Measurements from ENCODE around the gene FBXW5.

DNA sequence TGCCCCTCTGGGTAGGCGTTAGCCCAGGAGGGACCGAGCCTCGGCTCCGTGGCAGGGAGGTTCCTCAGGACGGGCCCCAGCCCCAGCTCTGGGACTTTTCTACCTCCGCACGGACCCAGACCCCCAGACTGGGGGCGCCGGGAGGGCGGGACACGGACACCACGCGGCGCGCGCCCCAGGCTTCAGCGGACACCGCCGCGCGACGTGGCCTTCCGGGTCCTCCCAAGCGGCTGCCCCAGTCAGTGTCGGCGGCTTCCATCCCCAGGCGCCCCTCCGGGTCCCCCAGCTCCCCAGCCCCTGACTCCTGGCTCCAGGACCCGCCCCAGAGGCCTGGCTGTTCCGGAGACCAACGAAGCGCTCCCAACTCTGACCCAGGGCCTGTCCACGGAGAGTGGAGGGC, 41.3 kb upstream of the FBXW5 start:
- TF ChIP-seq RARB (CRISPR knock-in tag; IDR thresholded peaks at IDR 0.05): no peak
- no peak for TF ChIP-seq ARNTL (CRISPR knock-in tag; IDR thresholded peaks at IDR 0.05; ENCODE audit: borderline replicate concordance, low read depth)
- TF ChIP-seq ISL1 (CRISPR knock-in tag; IDR thresholded peaks at IDR 0.05): no peak
- no peak for TF ChIP-seq ZNF565 (CRISPR knock-in tag; conservative IDR thresholded peaks at IDR 0.05; ENCODE audit: low read depth)
- no peak for TF ChIP-seq ZFP30 (CRISPR knock-in tag; IDR thresholded peaks at IDR 0.05)
- no peak for TF ChIP-seq GLIS3 (CRISPR knock-in tag; IDR thresholded peaks at IDR 0.05)
- TF ChIP-seq, protein P1, sequence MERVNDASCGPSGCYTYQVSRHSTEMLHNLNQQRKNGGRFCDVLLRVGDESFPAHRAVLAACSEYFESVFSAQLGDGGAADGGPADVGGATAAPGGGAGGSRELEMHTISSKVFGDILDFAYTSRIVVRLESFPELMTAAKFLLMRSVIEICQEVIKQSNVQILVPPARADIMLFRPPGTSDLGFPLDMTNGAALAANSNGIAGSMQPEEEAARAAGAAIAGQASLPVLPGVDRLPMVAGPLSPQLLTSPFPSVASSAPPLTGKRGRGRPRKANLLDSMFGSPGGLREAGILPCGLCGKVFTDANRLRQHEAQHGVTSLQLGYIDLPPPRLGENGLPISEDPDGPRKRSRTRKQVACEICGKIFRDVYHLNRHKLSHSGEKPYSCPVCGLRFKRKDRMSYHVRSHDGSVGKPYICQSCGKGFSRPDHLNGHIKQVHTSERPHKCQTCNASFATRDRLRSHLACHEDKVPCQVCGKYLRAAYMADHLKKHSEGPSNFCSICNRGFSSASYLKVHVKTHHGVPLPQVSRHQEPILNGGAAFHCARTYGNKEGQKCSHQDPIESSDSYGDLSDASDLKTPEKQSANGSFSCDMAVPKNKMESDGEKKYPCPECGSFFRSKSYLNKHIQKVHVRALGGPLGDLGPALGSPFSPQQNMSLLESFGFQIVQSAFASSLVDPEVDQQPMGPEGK (CRISPR knock-in tag; IDR thresholded peaks at IDR 0.05; ENCODE audit: borderline replicate concordance): no peak

All from SK-N-SH treated with all-trans-retinoic acid at 6 μM for 48 hours (cell line).